Measurements from ENCODE around the gene NAV2.

Gene NAV2

GRCh38 chr11:19718951-19719350 is 6.3 kb downstream of the NAV2 start:
- DNase-seq (ENCODE audit: low spot score) = no peak

- DNase-seq (ENCODE audit: low spot score) = no peak
These were observed 7.3 kb downstream of the NAV2 start for GRCh38 chr11:19719960-19720359.

GRCh38 chr11:19721176-19721575 is 8.5 kb downstream of the NAV2 start:
- DNase-seq (ENCODE audit: low spot score) = no peak

- DNase-seq (ENCODE audit: low spot score) = no peak
These were observed 10.1 kb downstream of the NAV2 start for GRCh38 chr11:19722702-19723101.

GRCh38 chr11:19723572-19724342 is 11.1 kb downstream of the NAV2 start:
- DNase-seq (ENCODE audit: low spot score) = no peak

- DNase-seq (ENCODE audit: low spot score) = no peak
These were observed 12.1 kb downstream of the NAV2 start for GRCh38 chr11:19724765-19725164.

- no peak for DNase-seq (ENCODE audit: low spot score)
These were observed 12.9 kb downstream of the NAV2 start for GRCh38 chr11:19725379-19726079.

GRCh38 chr11:19727246-19727645 is 14.6 kb downstream of the NAV2 start:
- DNase-seq (ENCODE audit: low spot score) = no peak

GRCh38 chr11:19728436-19728835 is 15.8 kb downstream of the NAV2 start:
- DNase-seq (ENCODE audit: low spot score) = no peak

GRCh38 chr11:19729141-19729540 is 16.5 kb downstream of the NAV2 start:
- no peak for DNase-seq (ENCODE audit: low spot score)

GRCh38 chr11:19730373-19730772 is 17.7 kb downstream of the NAV2 start:
- DNase-seq (ENCODE audit: low spot score) = no peak

- no peak for DNase-seq (ENCODE audit: low spot score)
These were observed 21.5 kb downstream of the NAV2 start for GRCh38 chr11:19734171-19734570.

GRCh38 chr11:19735157-19735908 is 22.7 kb downstream of the NAV2 start:
- DNase-seq (ENCODE audit: low spot score) = no peak

GRCh38 chr11:19735909-19736498 is 23.4 kb downstream of the NAV2 start:
- no peak for DNase-seq (ENCODE audit: low spot score)

GRCh38 chr11:19736831-19737230 is 24.2 kb downstream of the NAV2 start:
- DNase-seq (ENCODE audit: low spot score) = no peak

- no peak for DNase-seq (ENCODE audit: low spot score)
These were observed 24.9 kb downstream of the NAV2 start for GRCh38 chr11:19737575-19737974.

- DNase-seq (ENCODE audit: low spot score) = no peak
These were observed 25.5 kb downstream of the NAV2 start for GRCh38 chr11:19738124-19738523.

GRCh38 chr11:19739872-19740271 is 27.2 kb downstream of the NAV2 start:
- no peak for DNase-seq (ENCODE audit: low spot score)

- DNase-seq (ENCODE audit: low spot score) = no peak
These were observed 27.9 kb downstream of the NAV2 start for GRCh38 chr11:19740586-19740985.

- peak; percentile 72 for DNase-seq (ENCODE audit: low spot score)
These were observed 30.1 kb downstream of the NAV2 start for GRCh38 chr11:19742588-19743292.

GRCh38 chr11:19743622-19744021 is 31.0 kb downstream of the NAV2 start:
- DNase-seq (ENCODE audit: low spot score) = no peak

GRCh38 chr11:19744130-19744529 is 31.5 kb downstream of the NAV2 start:
- no peak for DNase-seq (ENCODE audit: low spot score)

Measured in RKO (cell line).